Measurements from ENCODE around the gene FCER1G. TPM values are rescaled to one million over a fixed set of nuclear protein-coding genes. Genes with fewer than 3 reads are reported as not detected.

Gene FCER1G
- total and polyA plus RNA-seq, 2 of the 8 experiments (the other 6 are each of a cell fraction or from before 2014, with no cell fraction given) = 1.6 TPM; not detected in 1

DNA sequence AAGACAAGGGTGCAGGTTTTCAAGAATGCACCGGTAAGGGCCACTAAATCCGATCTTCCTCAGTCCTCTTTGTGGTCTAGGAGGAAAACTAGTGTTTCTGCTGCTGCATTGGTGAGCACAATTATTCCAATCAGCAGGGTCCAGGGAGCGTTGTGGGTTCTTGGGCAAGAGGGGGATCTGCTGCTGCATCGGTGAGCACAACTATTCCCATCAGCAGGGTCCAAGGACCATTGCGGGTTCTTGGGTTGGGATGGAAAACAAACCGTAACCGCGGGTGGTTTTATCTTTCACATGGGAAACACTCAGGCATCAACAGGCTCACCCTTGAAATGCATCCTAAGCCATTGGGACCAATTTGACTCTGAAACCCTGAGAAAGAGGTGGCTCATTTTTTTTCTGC, 36.5 kb downstream of the FCER1G start (continued):
- TF ChIP-seq, protein P1, sequence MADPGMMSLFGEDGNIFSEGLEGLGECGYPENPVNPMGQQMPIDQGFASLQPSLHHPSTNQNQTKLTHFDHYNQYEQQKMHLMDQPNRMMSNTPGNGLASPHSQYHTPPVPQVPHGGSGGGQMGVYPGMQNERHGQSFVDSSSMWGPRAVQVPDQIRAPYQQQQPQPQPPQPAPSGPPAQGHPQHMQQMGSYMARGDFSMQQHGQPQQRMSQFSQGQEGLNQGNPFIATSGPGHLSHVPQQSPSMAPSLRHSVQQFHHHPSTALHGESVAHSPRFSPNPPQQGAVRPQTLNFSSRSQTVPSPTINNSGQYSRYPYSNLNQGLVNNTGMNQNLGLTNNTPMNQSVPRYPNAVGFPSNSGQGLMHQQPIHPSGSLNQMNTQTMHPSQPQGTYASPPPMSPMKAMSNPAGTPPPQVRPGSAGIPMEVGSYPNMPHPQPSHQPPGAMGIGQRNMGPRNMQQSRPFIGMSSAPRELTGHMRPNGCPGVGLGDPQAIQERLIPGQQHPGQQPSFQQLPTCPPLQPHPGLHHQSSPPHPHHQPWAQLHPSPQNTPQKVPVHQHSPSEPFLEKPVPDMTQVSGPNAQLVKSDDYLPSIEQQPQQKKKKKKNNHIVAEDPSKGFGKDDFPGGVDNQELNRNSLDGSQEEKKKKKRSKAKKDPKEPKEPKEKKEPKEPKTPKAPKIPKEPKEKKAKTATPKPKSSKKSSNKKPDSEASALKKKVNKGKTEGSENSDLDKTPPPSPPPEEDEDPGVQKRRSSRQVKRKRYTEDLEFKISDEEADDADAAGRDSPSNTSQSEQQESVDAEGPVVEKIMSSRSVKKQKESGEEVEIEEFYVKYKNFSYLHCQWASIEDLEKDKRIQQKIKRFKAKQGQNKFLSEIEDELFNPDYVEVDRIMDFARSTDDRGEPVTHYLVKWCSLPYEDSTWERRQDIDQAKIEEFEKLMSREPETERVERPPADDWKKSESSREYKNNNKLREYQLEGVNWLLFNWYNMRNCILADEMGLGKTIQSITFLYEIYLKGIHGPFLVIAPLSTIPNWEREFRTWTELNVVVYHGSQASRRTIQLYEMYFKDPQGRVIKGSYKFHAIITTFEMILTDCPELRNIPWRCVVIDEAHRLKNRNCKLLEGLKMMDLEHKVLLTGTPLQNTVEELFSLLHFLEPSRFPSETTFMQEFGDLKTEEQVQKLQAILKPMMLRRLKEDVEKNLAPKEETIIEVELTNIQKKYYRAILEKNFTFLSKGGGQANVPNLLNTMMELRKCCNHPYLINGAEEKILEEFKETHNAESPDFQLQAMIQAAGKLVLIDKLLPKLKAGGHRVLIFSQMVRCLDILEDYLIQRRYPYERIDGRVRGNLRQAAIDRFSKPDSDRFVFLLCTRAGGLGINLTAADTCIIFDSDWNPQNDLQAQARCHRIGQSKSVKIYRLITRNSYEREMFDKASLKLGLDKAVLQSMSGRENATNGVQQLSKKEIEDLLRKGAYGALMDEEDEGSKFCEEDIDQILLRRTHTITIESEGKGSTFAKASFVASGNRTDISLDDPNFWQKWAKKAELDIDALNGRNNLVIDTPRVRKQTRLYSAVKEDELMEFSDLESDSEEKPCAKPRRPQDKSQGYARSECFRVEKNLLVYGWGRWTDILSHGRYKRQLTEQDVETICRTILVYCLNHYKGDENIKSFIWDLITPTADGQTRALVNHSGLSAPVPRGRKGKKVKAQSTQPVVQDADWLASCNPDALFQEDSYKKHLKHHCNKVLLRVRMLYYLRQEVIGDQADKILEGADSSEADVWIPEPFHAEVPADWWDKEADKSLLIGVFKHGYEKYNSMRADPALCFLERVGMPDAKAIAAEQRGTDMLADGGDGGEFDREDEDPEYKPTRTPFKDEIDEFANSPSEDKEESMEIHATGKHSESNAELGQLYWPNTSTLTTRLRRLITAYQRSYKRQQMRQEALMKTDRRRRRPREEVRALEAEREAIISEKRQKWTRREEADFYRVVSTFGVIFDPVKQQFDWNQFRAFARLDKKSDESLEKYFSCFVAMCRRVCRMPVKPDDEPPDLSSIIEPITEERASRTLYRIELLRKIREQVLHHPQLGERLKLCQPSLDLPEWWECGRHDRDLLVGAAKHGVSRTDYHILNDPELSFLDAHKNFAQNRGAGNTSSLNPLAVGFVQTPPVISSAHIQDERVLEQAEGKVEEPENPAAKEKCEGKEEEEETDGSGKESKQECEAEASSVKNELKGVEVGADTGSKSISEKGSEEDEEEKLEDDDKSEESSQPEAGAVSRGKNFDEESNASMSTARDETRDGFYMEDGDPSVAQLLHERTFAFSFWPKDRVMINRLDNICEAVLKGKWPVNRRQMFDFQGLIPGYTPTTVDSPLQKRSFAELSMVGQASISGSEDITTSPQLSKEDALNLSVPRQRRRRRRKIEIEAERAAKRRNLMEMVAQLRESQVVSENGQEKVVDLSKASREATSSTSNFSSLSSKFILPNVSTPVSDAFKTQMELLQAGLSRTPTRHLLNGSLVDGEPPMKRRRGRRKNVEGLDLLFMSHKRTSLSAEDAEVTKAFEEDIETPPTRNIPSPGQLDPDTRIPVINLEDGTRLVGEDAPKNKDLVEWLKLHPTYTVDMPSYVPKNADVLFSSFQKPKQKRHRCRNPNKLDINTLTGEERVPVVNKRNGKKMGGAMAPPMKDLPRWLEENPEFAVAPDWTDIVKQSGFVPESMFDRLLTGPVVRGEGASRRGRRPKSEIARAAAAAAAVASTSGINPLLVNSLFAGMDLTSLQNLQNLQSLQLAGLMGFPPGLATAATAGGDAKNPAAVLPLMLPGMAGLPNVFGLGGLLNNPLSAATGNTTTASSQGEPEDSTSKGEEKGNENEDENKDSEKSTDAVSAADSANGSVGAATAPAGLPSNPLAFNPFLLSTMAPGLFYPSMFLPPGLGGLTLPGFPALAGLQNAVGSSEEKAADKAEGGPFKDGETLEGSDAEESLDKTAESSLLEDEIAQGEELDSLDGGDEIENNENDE (IDR thresholded peaks at IDR 0.05; ENCODE audit: insufficient replicate concordance, low read length) = no peak
- TF ChIP-seq SRF (IDR thresholded peaks at IDR 0.05; ENCODE audit: low read depth, low read length) = no peak
- TF ChIP-seq SIX5 (IDR thresholded peaks at IDR 0.05; ENCODE audit: low read depth, low read length) = no peak
- TF ChIP-seq, protein P2, sequence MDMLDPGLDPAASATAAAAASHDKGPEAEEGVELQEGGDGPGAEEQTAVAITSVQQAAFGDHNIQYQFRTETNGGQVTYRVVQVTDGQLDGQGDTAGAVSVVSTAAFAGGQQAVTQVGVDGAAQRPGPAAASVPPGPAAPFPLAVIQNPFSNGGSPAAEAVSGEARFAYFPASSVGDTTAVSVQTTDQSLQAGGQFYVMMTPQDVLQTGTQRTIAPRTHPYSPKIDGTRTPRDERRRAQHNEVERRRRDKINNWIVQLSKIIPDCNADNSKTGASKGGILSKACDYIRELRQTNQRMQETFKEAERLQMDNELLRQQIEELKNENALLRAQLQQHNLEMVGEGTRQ (IDR thresholded peaks at IDR 0.05; ENCODE audit: low read length) = no peak
- TF ChIP-seq EP300 (IDR thresholded peaks at IDR 0.05; ENCODE audit: borderline replicate concordance in 1 of 2, low read depth in 2 of 2, low read length in 2 of 2) = no peak
- TF ChIP-seq POLR2A (IDR thresholded peaks at IDR 0.05; ENCODE audit: control extremely low read depth in 1 of 2, low read depth in 2 of 2, low read length in 2 of 2) = no peak
- no peak for TF ChIP-seq POLR2AphosphoS5 (IDR thresholded peaks at IDR 0.05; ENCODE audit: low read depth, low read length)
- no peak for TF ChIP-seq SP4 (IDR thresholded peaks at IDR 0.05; ENCODE audit: low read length)
- TF ChIP-seq HDAC6 (IDR thresholded peaks at IDR 0.05; ENCODE audit: low read depth, low read length) = no peak
- TF ChIP-seq ZNF274 (IDR thresholded peaks at IDR 0.05; ENCODE audit: borderline replicate concordance, extremely low read depth, low read length) = no peak
- TF ChIP-seq TCF12 (IDR thresholded peaks at IDR 0.05; ENCODE audit: low read depth, low read length) = no peak
- TF ChIP-seq EZH2 (IDR thresholded peaks at IDR 0.05; ENCODE audit: low read depth, low read length, severe bottlenecking) = no peak
